ENCODE data around the gene BEGAIN. TPM values are rescaled to one million over a fixed set of nuclear protein-coding genes. Genes with fewer than 3 reads are reported as not detected.

The BEGAIN gene
- total RNA-seq, 1 experiment from 2014 or later, result not detected

- intact Hi-C loops (cut with micrococcal nuclease; ENCODE audit: unreplicated experiment), result no loop called here
- no TSS peak for BruUV-seq (replicated peaks)
- H3K4me3 ChIP-seq, result no peak overlapping the region
- TF ChIP-seq EZH2 (IDR thresholded peaks at IDR 0.05; ENCODE audit: low read depth) (no peak), CTCF (conservative IDR thresholded peaks at IDR 0.05) (no peak)
- ChIA-PET CTCF (no interaction called here), POLR2A (ENCODE audit: unreplicated experiment) (no interaction called here)
- no peaks in the 10 kb centered on the region for H3K79me2 ChIP-seq (ENCODE audit: low read depth)
- no peak overlapping the region for H2AFZ ChIP-seq
- no peak overlapping the region for H3K4me2 ChIP-seq
- H3K9me3 ChIP-seq (ENCODE audit: insufficient read depth, low read depth), result no peaks in the 10 kb centered on the region
- no peak overlapping the region for H3K27ac ChIP-seq
- H4K20me1 ChIP-seq (ENCODE audit: insufficient read depth), result no peaks in the 10 kb centered on the region
- H3K4me1 ChIP-seq (replicated peaks; ENCODE audit: insufficient read depth), result no peaks in the 10 kb centered on the region
- no peak for DNase-seq
- H3K27me3 ChIP-seq (ENCODE audit: insufficient read depth, low read depth), result peaks cover 33% of the 10 kb centered on the region
- H3K9me2 ChIP-seq (ENCODE audit: insufficient read depth), result no peaks in the 10 kb centered on the region
- no peaks in the 10 kb centered on the region for H3F3A ChIP-seq (ENCODE audit: insufficient read depth, low read depth)
- no peaks in the 10 kb centered on the region for H3K36me3 ChIP-seq (ENCODE audit: low read depth)
Measured at GRCh38 chr14:100562751-100563150, 24.5 kb downstream of the BEGAIN start.

GRCh38 chr14:100561005-100561404 lies 26.2 kb downstream of the BEGAIN start:
- H3K4me3 ChIP-seq, result no peak overlapping the region
- CTCF ChIA-PET, result no interaction called here
- DNase-seq, result no peak
- H3K9me2 ChIP-seq (ENCODE audit: insufficient read depth), result no peaks in the 10 kb centered on the region
- POLR2A ChIA-PET (ENCODE audit: unreplicated experiment), result no interaction called here
- H3K36me3 ChIP-seq (ENCODE audit: low read depth), result no peaks in the 10 kb centered on the region
- BruUV-seq (replicated peaks), result no TSS peak
- TF ChIP-seq CTCF (conservative IDR thresholded peaks at IDR 0.05), result no peak
- no peak for TF ChIP-seq EZH2 (IDR thresholded peaks at IDR 0.05; ENCODE audit: low read depth)
- no peaks in the 10 kb centered on the region for H3F3A ChIP-seq (ENCODE audit: insufficient read depth, low read depth)
- no peak overlapping the region for H3K4me2 ChIP-seq
- H4K20me1 ChIP-seq (ENCODE audit: insufficient read depth), result no peaks in the 10 kb centered on the region
- H3K4me1 ChIP-seq (replicated peaks; ENCODE audit: insufficient read depth), result no peaks in the 10 kb centered on the region
- peaks cover 34% of the 10 kb centered on the region for H3K27me3 ChIP-seq (ENCODE audit: insufficient read depth, low read depth)
- H2AFZ ChIP-seq, result no peak overlapping the region
- H3K79me2 ChIP-seq (ENCODE audit: low read depth), result no peaks in the 10 kb centered on the region
- intact Hi-C loops (cut with micrococcal nuclease; ENCODE audit: unreplicated experiment), result no loop called here
- no peaks in the 10 kb centered on the region for H3K9me3 ChIP-seq (ENCODE audit: insufficient read depth, low read depth)
- H3K27ac ChIP-seq, result no peak overlapping the region

- H3K4me2 ChIP-seq, result no peak overlapping the region
- H3K9me2 ChIP-seq (ENCODE audit: insufficient read depth), result no peaks in the 10 kb centered on the region
- H3F3A ChIP-seq (ENCODE audit: insufficient read depth, low read depth), result no peaks in the 10 kb centered on the region
- no peaks in the 10 kb centered on the region for H3K9me3 ChIP-seq (ENCODE audit: insufficient read depth, low read depth)
- no peaks in the 10 kb centered on the region for H3K79me2 ChIP-seq (ENCODE audit: low read depth)
- H3K27me3 ChIP-seq (ENCODE audit: insufficient read depth, low read depth), result peaks cover 34% of the 10 kb centered on the region
- no TSS peak for BruUV-seq (replicated peaks)
- H3K4me1 ChIP-seq (replicated peaks; ENCODE audit: insufficient read depth), result no peaks in the 10 kb centered on the region
- H3K36me3 ChIP-seq (ENCODE audit: low read depth), result no peaks in the 10 kb centered on the region
- H3K4me3 ChIP-seq, result no peak overlapping the region
- no peak for DNase-seq
- intact Hi-C loops (cut with micrococcal nuclease; ENCODE audit: unreplicated experiment), result no loop called here
- ChIA-PET POLR2A (ENCODE audit: unreplicated experiment) (no interaction called here), CTCF (no interaction called here)
- no peaks in the 10 kb centered on the region for H4K20me1 ChIP-seq (ENCODE audit: insufficient read depth)
- no peak overlapping the region for H2AFZ ChIP-seq
- no peak for TF ChIP-seq EZH2 (IDR thresholded peaks at IDR 0.05; ENCODE audit: low read depth)
- no peak for TF ChIP-seq CTCF (conservative IDR thresholded peaks at IDR 0.05)
- no peak overlapping the region for H3K27ac ChIP-seq
Measured at GRCh38 chr14:100560471-100560870, 26.7 kb downstream of the BEGAIN start.
